Esophagus muscularis mucosa (tissue), 3 donors: ENCODE measurements around the gene PRSS33.

Experiments used
- CTCF ChIP-seq, 3 experiments: fragments of 200-600 bp in 2 of 3; fragments of 450-650 bp in 1 of 3; sonication (generic) in 2 of 3; IDR thresholded peaks; one replicate each; pipeline ENCODE4 v1.5.1; 2017 to 2019; ENCODE audit warnings: antibody characterized with exemption in 3 of 3, mild to moderate bottlenecking in 2 of 3, moderate library complexity in 1 of 3
- POLR2A ChIP-seq: fragments of 450-650 bp; IDR thresholded peaks from one replicate; pipeline ENCODE4 v1.6.1; 2017; ENCODE audit warnings: antibody characterized with exemption, moderate library complexity, mild to moderate bottlenecking, low read depth
- POLR2AphosphoS5 ChIP-seq, 2 donors: sonication (generic); formaldehyde crosslinking; IDR thresholded peaks; one replicate each; pipeline ENCODE4 v1.6.1; 2017; ENCODE audit warnings: antibody characterized with exemption in 2 of 2

DNA sequence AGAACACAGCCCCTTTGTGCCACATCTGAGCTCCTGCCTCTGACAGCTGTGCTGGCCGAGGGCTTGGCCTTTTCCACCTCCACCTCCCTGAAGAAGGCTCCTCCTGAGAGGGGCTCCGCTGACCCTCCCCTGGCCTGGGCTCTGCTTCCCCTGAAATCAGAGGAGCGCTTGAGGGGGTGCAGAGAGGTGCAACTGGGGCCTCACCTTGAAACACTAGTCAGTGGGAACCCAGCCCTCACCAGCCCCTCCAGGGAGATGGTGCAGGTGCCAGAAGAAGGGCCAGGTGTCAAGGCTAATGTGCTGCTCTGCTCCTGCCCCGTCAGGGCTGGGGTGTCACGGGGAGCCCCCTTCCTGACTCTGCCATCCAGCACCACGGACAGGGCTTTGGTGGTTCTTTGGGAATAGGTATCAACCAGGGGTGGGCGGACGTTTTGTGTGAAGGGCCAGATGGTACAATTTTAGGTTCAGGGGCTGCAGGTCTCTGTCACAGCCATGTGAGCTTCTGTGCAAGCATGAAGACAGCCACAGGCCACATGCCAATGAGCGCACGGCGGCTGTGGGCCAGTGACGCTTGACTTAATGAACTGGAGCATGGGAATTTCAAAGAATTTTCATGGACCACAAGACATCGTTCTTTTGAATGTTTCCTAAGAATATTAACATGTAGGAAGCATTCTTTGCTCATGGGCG, 40.6 kb upstream of the PRSS33 start:
- TF ChIP-seq POLR2A: no peak
- TF ChIP-seq CTCF (IDR thresholded peaks at IDR 0.05): no peak
- TF ChIP-seq POLR2AphosphoS5 (IDR thresholded peaks at IDR 0.05): no peak
